Epithelial cell of prostate (primary cell): ENCODE measurements around the gene LCA5.
"Not testable (repeated sequence)": the region's sequence is repeated elsewhere in the genome, so short reads cannot be mapped to it uniquely, and the experiment has no call there.

Experiments
- DNase-seq: peaks from one replicate; pipeline ENCODE4 v3.0.0-alpha.2; 2011; ENCODE audit warnings: low read depth, low spot score
- H3K27ac ChIP-seq: fragments of 450-650 bp; 2 replicates; pipeline ENCODE4 v1.5.1; 2017; ENCODE audit warnings: mild to moderate bottlenecking

Gene LCA5

GRCh38 chr6:79468587-79468986 is 68.6 kb downstream of the LCA5 start:
- H3K27ac ChIP-seq: no peak overlapping the region
- no peak for DNase-seq

- no peak for DNase-seq
- H3K27ac ChIP-seq: no peak overlapping the region
These were observed 69.1 kb downstream of the LCA5 start for GRCh38 chr6:79468116-79468515.

DNA sequence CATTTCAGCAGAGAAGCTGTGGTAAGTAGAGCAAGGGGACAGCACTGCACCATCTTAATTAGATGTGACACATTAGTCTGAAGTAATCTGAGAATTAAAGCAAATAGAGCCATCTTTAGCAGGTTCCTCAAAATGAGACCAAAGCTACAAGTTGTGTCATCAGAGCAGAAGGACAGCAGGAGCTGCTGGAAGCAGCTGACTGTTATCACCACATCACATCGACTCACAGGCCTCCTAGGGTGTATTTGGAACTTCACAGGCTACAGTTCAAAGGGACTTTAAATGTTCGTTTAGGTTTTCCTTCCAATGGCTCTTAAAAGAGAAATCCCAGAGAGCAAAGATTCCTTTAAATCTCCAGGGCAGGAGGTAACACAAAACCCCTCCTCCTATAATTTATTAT is 69.5 kb downstream of the LCA5 start:
- H3K27ac ChIP-seq: no peak overlapping the region
- no peak for DNase-seq

GRCh38 chr6:79466207-79466834 is 70.9 kb downstream of the LCA5 start:
- no peak overlapping the region for H3K27ac ChIP-seq
- DNase-seq: no peak

DNA sequence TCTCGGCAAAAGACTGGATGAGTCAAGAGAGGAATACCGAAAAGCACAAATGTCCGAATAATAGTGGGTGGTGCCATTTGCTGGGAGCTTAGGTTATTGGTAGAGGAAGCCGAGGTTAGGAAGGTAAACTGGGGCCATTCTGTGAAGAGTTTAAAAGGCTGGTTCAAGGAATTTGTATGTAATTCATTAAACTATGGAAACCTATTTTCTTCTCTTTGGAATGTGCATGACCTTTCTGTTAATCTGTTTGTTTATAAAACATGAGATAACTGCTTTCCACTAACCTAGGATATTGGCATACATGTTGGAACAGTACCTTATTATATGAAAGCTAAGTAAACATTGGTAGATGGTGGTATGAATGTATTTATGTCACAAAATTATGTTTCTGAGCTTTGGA is 71.8 kb downstream of the LCA5 start:
- no peak overlapping the region for H3K27ac ChIP-seq
- DNase-seq: no peak

DNA sequence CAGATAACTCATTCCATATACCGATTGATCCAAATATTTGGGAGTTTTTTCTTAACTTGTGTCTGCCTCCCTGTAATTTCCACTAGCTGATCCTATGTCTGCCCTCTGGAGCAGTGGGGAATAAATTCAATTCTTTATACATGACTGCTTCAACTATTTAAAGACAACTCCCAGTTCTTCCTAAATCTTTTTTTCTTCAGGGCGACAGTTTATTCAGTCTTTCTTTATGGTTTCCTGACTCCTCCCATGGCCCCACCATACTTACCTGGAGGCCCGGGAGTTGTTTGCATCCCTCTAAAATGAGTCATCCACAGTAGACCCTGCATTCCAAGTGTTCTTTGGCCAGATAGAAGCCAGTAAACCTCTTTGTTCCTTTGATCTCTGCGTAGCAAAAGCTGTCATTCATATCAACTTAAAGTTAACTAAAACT is 73.6 kb downstream of the LCA5 start:
- DNase-seq: no peak
- H3K27ac ChIP-seq: peak overlapping the region; percentile 15

DNA sequence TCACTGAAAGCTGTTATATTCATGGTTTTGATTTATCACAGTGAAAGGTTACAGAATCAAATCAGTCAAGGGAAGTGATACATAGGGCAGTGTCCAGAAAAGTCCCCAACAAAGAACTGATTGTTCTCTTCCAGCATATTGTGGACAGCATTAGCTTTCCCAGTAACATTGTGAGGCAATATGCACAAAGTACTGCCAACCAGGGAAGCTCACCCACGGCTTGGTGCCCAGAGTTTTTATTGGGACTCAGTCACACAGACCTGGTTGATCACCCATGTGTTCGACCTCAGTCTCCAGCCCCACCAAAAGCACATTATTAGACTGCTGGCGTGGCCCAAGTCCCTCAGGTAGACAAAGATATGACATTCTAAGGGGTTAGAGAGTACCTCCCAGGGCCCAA is 76.0 kb downstream of the LCA5 start:
- no peak for DNase-seq

DNA sequence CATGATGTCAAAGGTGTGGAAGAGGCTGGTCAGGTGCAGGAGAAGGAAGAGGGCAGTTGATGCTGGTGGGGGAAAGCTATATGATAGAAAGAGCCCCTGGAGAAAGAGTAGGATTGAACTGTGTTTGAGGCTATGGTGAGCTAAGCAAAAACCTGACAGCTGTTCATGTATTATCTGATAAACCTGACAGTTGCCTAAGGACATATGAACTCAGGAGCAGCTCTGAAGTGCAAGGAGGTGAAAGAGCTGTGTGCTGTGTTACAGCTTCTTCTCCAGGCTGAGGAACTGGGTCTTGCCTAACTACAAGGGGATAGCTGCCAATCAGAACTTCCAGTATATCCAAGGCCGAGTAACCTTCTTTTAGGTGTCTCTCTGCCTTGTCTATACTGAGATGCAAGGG is 81.8 kb downstream of the LCA5 start:
- DNase-seq: no peak
- no peak overlapping the region for H3K27ac ChIP-seq

More for the DNA sequence above, 76.0 kb downstream of the LCA5 start:
- H3K27ac ChIP-seq: no peak overlapping the region

GRCh38 chr6:79453558-79454042 is 83.6 kb downstream of the LCA5 start:
- DNase-seq: peak; percentile 66
- peak overlapping the region; percentile 84 for H3K27ac ChIP-seq

- no peak for DNase-seq
- no peak overlapping the region for H3K27ac ChIP-seq
These were observed 86.2 kb downstream of the LCA5 start for GRCh38 chr6:79450984-79451383.

DNA sequence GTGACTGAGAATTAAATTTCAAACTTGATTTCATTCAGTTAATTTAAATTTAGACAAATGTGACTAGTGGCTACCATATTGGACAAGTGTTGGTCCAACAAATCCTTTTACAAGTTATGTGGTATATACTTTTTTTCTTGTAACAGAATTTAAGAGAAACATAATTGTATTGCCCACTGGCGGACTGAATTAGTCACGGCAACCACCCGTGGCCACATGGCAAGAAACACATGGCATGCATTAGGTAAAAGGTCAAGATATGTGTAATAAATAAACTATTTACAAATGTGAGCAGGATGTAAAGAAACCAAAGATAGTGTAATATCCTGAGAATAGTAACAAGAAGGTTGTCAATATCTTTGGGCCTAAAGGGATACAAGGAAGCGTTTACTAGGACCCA is 91.2 kb downstream of the LCA5 start:
- no peak overlapping the region for H3K27ac ChIP-seq
- DNase-seq: no peak

GRCh38 chr6:79443876-79444275 is 93.4 kb downstream of the LCA5 start:
- DNase-seq, H3K27ac ChIP-seq: not testable (repeated sequence)

- no peak overlapping the region for H3K27ac ChIP-seq
- DNase-seq: no peak
These were observed 96.0 kb downstream of the LCA5 start for GRCh38 chr6:79441192-79441591.

GRCh38 chr6:79440598-79440997 is 96.6 kb downstream of the LCA5 start:
- H3K27ac ChIP-seq: no peak overlapping the region
- DNase-seq: no peak

GRCh38 chr6:79438030-79438429 is 99.2 kb downstream of the LCA5 start:
- no peak overlapping the region for H3K27ac ChIP-seq
- no peak for DNase-seq

GRCh38 chr6:79436241-79436640 is 101.0 kb downstream of the LCA5 start:
- DNase-seq: no peak

DNA sequence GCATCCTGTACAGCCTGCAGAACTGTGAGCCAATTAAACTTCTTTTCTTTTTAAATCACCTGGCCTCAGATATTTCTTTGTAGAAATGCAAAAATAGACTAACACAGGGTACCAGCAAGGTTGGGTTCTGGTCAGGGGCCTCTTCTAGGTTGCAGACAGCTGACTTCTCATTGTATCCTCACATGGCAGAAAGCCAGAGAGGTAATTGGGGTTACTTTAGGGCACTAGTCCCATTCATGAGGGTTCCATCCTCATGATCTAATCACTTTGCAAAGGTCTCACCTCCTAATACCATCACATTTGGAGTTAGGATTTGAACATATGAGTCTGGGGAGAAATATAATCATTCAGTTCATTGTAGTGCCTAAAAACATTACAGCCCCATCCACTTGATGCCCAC is 101.5 kb downstream of the LCA5 start:
- no peak overlapping the region for H3K27ac ChIP-seq
- no peak for DNase-seq

More at GRCh38 chr6:79436241-79436640, 101.0 kb downstream of the LCA5 start:
- H3K27ac ChIP-seq: no peak overlapping the region
